HG03520 (cell line): Measurements from ENCODE around the gene CDON.
A peak's percentile ranks its signal among the peaks of the same experiment; 100 is the strongest.

Source experiments
- ATAC-seq: cut with Tn5 transposase; IDR thresholded peaks from one replicate; pipeline ENCODE4 v1.9.1; 2021; ENCODE audit warnings: mild to moderate bottlenecking, moderate library complexity; ENCODE audit not compliant: unreplicated experiment

The CDON gene, protein sequence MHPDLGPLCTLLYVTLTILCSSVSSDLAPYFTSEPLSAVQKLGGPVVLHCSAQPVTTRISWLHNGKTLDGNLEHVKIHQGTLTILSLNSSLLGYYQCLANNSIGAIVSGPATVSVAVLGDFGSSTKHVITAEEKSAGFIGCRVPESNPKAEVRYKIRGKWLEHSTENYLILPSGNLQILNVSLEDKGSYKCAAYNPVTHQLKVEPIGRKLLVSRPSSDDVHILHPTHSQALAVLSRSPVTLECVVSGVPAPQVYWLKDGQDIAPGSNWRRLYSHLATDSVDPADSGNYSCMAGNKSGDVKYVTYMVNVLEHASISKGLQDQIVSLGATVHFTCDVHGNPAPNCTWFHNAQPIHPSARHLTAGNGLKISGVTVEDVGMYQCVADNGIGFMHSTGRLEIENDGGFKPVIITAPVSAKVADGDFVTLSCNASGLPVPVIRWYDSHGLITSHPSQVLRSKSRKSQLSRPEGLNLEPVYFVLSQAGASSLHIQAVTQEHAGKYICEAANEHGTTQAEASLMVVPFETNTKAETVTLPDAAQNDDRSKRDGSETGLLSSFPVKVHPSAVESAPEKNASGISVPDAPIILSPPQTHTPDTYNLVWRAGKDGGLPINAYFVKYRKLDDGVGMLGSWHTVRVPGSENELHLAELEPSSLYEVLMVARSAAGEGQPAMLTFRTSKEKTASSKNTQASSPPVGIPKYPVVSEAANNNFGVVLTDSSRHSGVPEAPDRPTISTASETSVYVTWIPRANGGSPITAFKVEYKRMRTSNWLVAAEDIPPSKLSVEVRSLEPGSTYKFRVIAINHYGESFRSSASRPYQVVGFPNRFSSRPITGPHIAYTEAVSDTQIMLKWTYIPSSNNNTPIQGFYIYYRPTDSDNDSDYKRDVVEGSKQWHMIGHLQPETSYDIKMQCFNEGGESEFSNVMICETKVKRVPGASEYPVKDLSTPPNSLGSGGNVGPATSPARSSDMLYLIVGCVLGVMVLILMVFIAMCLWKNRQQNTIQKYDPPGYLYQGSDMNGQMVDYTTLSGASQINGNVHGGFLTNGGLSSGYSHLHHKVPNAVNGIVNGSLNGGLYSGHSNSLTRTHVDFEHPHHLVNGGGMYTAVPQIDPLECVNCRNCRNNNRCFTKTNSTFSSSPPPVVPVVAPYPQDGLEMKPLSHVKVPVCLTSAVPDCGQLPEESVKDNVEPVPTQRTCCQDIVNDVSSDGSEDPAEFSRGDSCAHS (N-terminal part only)

DNA sequence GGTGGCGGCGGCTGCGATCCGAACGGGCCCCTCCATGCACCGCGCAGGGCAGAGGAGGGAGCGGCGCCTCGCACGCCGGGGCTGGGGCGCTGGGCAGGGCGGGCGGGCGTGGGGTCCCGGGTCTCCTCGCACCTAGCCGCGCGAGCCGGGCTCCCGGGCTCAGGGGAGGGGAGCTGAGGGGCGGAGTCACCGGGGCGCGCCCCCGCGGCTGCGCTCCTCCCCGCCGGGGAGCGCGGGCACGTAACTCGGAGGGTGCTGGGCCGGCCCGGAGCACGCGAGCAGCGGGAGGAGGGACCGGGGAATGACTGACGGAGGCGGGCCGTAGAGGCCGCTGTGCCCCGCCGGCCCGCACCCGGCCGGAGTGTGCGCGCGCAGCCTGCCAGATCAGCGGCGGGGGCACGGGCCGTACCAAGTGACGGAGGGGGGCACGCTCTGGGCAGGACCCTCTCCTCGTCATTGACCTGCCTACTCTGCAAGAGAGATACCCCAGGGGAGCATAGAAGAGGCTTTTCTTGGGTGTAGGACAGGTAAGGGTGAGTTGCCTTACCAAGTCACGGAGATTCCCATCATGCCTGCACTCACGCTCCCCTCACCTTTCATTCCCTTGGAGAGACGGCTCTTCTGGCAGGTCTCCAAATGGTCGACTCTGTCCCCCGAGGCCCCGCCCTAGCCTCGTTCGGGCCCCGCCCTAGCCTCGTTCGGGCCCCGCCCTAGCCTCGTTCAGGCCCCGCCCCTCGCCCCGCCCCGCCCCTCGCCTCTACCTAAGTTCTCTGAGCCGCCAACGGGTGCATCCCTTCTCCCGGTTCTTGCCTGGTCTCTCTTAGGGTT, at the start of gene CDON:
Gene CDON, minus strand, starts transcription at position 188 of the 828 bp plus-strand sequence. CDS start 39,390 bp downstream, outside the sequence.
- ATAC-seq = peak; percentile 97

DNA sequence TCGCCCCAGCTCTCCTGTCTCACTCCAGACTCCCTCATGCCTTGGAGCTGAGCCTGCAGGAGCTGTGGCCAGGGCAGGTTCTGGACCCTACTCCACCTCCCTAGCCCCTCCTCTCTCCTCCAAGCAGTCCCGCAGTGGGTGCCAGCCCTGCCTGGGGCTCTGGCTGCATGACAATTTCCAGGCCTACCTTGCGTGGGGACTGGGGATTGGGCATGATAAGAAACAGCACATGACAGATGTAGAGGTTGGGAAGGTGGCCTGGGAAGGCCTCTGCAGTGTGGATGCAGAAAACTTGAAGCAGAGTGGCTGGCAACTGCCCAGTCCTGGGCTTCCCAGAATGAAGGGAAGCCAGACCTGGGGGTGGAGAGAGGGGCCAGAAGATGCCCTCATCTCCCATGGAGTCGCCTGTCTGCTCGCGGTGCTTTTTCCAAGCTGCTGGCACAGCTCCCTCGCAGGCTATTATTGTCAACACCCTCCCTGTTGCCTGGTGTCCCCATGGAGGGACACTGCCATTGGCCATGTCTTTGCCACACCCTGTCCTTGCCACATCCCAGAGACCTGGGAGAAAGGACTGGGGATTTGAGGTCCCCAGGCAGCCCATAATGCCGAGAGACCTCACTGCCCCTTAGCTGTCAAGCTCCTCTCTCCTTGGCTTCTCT, 48.9 kb upstream of the CDON start:
- no peak for ATAC-seq

DNA sequence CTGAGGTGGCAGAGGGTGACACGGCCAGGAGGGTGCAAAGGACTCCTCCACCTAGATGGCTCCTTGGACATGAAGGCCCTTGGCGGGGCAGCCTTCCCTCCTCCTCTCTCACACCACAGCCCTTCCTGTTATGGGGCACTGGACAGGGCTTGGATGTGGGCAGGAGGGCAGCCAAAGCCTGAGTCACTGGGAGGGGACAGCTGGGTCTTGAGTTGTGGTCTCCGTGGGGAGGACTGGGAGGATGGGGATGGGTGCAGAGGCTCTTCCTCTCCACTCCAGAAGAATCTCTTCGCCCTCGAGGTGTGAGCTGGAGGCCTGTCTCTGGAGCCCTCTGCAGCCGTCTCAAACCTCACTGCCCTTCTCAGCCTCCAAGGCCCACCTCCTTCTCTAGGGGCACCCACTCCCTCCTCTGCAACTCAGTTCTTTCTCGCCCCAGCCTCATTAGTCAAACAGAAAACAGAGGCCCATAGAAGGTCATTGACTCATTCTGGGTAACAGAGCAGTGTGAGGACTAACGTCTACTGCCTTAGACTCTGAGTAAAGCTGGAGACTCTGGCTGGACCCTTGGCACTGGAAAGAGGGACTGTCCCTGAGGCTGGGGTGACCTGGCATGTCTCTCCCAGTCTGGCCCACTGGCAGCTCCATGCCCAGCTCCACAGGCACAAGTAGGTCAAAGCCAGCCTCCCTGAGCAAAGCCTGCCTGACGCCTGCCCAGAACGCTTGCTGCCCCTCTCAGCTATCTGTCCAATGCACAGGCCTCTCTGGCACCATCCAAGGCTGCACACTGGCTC, 47.5 kb upstream of the CDON start:
- ATAC-seq = no peak

DNA sequence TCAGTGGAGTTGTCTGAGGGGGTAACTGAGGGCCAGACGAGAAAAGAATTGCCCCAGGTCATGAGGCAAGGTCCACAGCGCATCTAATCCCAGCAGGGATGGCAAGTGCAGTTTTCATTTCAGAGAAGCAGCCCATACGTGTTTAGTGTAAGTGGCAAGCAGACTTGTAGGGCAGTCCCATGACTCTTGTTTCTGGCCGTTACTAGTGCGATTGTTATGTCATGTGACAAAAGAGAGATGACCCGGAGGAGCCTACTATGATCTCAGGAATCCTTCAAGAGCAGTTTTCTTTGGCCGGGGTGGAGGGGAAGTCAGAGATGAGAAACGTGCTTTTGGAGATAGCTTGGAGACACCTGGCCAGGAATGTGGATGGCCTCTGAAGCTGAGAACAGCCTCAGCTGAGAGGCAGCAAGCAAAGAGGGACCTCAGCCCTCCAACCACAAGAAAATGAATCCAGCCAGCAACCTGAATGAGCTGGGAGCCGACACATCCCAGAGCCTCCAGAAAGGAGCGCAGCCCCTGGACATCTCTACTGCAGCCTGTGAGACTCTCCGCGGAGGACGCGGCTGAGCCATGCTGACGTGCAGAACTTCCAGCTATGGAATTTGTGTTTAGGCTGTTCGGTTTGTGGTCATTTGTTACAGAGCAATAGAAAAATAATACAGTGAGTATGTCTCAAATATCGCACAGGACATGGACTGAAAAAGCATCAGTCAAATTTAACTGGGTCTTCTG, 44.1 kb upstream of the CDON start:
- no peak for ATAC-seq

DNA sequence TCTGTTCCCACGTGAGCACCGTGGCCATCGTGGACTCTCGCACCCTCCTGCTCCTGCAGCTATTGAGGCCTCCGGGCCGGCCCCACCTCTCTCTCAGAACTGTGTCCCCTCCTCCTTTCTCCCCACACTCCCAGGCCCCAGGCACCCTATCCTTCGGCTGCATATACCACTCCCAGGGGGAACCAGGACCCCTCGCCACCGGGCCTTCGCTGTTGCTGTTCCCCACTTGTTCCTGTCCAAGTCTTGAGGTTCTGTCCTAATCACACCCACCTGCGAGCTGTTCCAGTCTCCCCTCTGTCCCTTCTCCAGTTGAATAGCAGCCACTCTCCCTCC, 43.0 kb upstream of the CDON start:
- no peak for ATAC-seq

DNA sequence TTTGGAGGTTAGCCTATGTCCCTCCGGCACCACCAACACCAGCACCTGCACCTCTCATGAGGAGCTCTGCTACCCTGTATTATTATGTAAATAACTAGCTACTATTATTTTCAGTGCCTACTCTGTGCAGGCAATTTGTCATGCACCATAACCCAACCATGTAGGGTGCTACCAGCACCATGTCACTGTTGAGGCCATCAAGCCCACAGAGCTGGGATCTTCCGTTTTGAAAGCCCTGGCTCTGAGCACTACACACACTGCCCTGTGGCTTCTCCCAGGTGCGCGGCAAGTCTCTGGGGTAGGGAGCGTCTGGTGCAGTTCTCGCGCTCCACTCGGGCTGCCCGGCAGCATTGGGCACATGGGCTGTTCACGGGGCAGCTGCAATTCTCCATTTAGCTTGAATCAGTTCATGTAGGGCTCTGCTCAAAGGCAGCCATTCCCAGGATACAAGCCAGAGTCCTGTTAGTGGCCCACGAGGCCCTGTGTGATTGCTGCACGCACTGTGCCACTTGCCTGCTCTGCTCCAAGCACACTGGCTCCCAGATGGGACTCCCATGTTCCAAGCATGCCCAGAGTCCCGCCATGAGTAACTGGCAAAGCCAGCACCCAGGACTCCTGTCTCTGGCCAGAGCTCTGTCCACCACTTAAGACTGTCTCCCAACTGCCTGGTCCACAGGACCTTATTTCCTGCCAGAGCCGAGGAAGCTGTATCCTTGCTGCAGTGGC, 42.5 kb upstream of the CDON start:
- no peak for ATAC-seq

DNA sequence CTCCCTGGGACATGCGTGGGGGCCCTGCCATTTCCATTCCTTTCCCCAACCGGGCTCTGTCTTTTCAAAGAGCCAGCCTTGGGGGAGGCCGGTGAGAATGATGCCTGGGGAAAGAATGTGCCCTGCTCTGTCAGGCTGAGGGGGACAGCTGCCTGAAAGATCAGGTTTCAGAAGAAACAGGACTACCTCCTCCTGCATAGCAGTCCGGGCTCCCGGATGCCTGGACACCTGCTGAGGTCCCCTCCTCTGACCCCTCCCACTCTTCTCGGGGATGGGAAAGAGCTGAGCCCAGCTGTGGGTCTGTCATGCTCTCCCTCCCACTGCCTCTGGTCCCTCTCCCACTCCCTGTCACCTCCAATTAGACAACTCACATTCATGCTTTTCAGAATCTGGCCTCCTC, 41.8 kb upstream of the CDON start:
- ATAC-seq = no peak

DNA sequence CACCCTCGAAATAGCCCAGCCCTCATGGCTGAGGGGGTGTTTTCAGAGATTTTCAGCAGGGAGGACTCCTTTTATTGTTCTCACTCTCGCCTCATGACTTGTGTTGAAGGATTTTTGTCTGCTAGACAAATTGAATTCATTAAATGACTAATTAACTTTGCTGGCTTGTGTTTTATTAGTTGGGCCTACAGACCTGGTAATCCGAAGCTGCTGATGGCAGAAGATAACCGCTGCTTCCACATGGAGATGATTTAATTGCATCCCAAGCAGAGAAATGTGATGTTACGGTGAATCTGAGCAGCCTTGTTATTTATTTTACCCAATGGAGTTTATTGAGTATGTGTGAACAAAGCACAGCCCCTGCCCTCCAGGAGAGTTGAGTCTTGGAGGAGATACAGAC, 40.5 kb upstream of the CDON start:
- ATAC-seq = no peak

DNA sequence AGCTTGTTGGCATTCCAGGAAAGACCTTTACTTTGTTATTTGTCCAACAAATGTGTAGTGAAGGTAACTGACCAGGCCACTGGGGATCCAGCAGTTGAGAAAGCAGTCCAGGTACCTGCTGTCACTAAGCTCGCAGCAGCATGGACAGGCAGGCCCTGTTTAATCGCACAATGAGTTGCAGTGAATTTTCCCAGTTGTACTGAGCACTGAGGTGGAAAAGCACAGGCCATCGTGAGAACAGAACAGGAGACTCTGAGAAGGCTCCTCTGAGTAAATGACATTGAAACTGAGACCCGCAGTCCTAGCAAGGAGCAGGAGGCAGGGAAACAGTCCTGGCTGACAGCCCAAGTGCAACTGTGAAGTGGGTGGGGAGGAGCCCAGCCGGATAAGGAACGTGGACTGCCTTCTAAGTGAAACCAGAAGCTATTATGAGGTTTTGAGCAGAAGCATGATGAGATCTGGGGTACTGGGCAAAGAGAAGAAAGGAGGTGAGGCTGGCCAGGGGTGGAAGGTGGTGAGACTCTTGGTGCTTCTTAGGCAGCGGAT, 39.8 kb upstream of the CDON start:
- ATAC-seq = no peak

DNA sequence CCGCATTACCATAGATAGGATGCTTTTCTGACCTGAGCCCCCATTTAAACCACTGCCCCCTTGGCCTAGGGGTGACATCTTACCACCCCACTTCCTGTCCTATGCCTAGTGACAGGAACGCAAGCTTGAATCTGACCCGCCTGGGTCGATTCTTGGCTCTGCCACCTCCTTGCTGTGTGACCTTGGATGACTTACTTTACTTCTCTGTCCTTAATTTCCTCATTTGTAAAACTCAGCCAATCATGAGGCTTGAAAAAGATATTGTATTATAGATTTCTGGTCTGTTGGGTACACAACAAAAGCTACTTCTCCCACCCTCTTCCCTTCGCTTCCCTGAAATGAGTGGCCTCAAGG, 39.2 kb upstream of the CDON start:
- ATAC-seq = no peak

DNA sequence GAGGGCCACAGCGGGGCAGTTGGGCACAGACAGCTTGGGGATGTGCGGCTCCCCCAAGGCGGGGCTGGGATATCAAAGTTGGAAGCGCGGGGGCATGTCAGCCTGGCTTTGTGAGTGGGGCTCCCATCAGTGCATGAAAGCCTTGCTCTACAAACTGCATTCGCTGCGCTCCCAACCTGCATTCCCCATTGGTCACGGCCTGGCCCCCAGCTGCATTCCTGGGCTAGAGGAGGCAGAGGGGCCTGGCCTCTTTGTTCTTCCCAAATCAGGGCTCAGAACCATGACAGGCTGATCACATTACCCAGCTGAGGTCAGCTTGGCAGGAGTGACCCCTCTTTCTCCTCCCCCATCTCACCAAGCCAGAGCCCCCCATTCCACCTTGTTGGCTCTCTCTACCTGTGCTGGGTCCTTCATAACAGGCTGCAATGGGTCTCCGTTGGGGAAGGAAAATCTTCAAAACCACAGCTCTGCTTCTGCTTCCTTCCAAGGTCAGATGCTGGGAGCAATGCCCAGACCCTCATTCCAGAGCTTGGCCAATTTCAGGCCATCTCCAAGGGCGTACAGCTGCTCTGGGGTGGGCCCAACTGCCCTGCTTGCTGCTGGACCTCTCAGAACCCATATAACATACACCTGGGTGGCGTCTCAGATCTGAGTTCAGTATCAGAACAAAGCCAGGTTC, 38.7 kb upstream of the CDON start:
- no peak for ATAC-seq

DNA sequence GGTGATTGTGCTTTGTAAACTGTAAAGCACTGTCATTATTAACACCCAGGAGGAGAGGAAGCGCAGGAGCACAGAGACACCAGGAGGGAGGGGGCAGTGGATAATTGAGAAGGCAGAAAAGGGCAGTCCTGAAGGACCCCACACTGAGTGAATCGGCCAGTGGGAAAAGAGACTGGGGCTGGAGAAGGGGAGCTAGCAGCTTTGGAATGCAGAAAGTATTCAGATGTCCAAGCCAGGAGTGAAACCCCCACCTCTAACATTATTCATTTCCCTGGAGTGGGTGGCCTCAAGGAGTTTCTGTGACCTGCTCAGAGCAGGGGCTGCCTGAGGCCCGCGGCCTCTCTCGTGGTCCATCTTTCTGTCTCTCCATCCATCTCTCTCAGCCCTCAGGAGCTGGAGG, 38.0 kb upstream of the CDON start:
- no peak for ATAC-seq

DNA sequence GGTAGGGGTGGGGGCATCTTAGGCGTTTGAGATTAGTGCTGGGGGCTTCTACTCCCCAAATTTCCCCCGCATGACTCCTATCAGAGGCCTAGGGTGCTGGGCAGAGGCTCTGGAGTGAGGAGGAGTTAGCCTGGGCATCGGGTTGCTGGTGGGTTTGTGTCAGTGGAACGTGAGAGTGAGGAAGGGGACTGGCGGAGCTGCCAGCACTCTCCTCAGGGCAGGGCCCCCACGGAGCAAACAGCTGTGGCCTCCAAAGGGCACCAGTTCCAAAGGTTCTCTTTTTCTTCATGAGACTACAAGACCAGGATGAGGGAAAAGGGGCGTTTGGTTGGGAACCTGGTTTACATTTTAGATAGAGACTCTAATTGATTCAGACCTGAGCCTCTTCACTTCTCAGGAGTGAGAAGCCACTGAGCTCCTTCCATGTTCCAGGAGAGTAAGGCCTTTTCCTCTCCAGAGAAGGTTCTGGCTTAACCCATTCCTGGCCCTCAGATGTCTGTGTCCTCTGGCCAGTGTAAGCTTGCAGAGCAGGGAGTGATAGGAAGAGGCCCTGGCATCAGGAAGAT, 35.6 kb upstream of the CDON start:
- no peak for ATAC-seq

DNA sequence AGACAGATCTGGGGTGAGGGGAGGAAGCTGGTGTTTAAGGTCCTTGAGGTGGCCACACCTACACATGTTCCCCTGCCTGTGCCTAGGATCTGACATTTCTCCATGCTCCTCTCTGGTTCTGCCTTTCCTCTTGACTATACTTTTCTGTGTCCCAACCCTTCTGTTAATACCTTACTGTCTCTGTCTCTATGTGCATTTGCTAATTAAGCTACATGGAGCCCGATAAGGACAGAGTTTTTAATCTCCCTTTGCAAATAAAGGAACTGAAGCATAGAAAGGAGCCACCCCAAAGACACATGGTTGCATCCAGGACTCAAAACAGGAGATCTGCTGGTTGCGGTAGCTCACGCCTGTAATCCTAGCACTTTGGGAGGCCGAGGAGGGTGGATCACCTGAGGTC, 33.1 kb upstream of the CDON start:
- no peak for ATAC-seq

DNA sequence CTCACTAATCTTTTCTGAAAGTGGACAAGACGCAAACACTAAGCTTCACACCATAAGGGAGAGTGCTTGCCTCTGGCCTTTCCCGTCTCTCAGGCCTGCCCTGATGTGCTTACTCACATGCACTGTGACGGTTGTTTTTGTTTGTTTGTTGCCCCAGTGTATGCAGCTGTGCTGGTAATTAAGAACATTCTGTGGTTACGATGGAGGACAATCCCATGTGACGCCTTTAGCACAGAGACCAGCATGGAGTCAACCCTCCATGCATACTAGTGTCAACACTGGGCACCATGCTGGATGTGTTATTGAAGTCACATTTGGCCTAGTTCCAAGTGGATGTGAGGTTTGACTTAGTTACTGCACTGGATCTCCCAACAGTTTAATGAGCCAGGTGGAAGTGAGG, 27.8 kb upstream of the CDON start:
- ATAC-seq = no peak

DNA sequence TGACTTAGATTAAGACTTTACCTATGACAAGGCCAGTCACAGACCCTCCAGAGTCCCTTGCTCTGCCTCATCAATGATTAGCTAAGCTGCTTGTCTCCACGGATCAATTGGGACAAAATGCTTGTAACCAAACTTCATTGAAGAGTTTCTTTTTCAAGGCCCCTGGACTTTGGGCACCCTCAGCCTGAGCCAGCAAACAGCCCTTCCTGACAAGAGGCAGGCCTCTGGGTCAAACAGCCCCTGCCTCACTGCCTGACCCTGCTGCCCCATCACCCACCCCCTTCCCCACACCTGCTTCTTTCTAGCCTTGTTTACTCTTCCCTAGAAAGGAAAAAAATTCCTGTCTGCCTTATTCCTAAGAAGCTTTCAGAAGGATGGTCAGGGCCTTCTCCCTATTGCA, 26.3 kb upstream of the CDON start:
- no peak for ATAC-seq

DNA sequence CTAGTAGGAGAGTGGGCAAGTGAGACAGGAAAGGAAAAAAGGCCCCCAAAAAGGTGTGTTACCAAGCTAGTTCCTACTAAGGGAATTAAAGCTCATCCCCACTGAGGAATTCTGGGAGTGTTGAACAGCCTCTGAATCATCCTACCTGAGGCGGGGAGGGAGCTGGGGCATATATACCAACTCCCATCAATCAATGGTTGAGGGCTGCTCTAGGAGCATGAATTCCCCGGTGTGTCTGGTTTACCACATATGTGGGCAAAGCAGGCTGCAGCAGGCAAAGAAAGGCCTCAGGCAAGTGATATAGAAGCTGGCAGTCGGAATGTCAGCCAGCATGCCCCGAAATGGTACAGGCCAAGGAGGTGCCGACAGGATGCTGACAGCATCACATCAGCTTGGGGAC, 23.6 kb upstream of the CDON start:
- ATAC-seq = no peak
